RWPE1 (cell line): ENCODE data around the gene ZCWPW1.

Experiments used
- CTCF ChIA-PET: fragments of 350-600 bp; sonication (Branson Sonifier 250); formaldehyde crosslinking; extraction: SDS; loops from one replicate; lab custom pipeline; 2021; lab: Yijun Ruan, JAX
- POLR2A ChIA-PET: fragments of 400-600 bp; formaldehyde crosslinking; extraction: SDS; loops from one replicate; lab custom pipeline; 2020; ENCODE audit warnings: antibody characterized with exemption; ENCODE audit not compliant: low non-redundant PET; lab: Yijun Ruan, JAX
- DNase-seq: peaks from one replicate; pipeline ENCODE4 v3.0.0; 2012; ENCODE audit warnings: low spot score
- H3K27ac ChIP-seq: fragments of 450-650 bp; 2 replicates; pipeline ENCODE4 v1.5.1; 2017
- TF ChIP-seq, protein P1 (sequence below): fragments of 450-650 bp; conservative IDR thresholded peaks from 2 replicates; pipeline ENCODE4 v1.5.1; 2017; ENCODE audit warnings: low read depth, mild to moderate bottlenecking

ZCWPW1 gene

DNA sequence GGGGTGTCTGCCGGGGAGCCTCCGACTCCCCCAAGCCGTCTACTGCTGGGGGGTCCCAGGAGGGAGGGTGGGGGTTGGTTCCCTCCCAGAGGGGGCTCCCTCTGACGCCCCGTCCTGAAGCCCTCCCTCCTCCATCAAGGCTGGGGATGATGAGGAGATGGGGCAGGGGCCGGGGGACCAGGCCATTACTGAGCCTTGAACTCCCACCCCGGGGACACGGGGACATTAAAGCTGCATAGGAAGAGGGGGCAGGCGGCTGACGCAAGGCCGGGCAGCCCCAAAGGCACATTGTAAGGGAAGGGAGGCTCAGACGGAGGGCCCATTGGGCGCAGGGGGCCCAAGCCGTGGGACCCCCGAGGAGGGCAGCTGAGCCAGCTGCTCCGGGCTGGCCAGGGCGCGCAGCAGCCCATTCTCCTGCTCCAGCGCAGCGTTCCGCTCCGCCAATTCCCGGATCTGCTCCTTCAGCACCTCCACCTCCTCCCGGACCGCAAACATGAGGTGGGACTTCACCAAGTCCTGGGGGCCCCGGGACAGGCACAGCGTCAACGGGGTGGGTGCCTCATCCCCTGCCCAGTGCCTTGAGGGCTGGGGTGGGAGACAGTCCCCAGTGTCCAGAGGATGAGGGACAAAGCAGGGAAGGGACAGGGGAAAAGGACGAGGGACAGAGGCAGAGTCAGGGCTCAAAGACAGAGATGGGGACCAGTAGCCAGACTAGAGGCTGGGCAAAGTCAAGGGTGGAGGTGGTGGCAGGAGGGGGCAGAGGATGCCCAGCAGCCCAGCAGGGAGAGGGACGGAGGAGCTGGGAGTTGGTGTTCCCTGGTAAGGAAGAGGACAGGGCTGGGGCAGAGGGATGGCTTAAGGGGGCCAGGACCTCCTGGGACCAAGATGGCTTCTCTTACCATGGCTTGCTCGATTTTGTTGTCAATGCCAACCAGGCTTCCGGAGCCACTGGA lies 38.4 kb upstream of the ZCWPW1 start:
- ChIA-PET CTCF (interaction anchor here (0.7 to 1.9 kb wide), 3 partner anchors 11 to 97 kb away, joined by 3 to 7 read pairs (median 6); no protein-coding TSS in a partner anchor), POLR2A (no interaction called here)

DNA sequence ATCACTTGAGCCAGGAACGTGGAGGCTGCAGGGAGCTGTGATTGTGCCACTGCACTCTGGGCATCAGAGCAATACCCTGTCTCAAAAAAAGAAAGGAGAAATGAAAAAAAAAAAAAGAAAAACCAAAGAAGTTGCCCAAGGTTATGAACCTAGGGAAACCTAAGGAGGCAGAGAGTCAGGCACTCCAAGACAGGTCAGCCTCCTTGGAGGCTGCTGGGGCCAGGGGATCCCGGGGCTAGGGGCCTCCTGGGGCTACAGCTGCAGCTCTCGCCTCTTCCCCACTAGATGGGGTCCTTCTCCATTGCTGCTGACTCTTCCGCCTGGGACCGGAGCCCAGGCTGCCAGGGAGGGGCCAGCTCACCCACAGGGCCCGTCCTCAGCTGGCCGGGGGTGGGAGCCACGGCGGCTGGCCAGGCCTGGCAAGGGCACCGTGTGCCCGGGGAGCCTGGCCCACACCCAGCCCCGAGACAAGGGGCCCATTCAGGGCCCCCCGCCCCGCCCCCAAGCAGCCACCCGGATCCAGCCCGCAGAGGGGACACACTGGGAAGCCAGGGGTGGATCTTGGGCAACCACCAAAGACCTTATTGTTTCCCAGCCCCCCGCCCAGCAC lies 37.3 kb upstream of the ZCWPW1 start:
- CTCF ChIA-PET = interaction anchor here (0.5 to 1.9 kb wide), 9 partner anchors 17 to 226 kb away, joined by 3 to 7 read pairs (median 4); no protein-coding TSS in a partner anchor
- POLR2A ChIA-PET = no interaction called here
- peak overlapping the region; percentile 67 for H3K27ac ChIP-seq
- DNase-seq = peak; percentile 59
- TF ChIP-seq, protein P1, sequence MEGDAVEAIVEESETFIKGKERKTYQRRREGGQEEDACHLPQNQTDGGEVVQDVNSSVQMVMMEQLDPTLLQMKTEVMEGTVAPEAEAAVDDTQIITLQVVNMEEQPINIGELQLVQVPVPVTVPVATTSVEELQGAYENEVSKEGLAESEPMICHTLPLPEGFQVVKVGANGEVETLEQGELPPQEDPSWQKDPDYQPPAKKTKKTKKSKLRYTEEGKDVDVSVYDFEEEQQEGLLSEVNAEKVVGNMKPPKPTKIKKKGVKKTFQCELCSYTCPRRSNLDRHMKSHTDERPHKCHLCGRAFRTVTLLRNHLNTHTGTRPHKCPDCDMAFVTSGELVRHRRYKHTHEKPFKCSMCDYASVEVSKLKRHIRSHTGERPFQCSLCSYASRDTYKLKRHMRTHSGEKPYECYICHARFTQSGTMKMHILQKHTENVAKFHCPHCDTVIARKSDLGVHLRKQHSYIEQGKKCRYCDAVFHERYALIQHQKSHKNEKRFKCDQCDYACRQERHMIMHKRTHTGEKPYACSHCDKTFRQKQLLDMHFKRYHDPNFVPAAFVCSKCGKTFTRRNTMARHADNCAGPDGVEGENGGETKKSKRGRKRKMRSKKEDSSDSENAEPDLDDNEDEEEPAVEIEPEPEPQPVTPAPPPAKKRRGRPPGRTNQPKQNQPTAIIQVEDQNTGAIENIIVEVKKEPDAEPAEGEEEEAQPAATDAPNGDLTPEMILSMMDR = peak; percentile 87

More for the DNA sequence above, 38.4 kb upstream of the ZCWPW1 start:
- TF ChIP-seq, protein P1 = no peak
- DNase-seq = no peak
- H3K27ac ChIP-seq = peak overlapping the region; percentile 67

DNA sequence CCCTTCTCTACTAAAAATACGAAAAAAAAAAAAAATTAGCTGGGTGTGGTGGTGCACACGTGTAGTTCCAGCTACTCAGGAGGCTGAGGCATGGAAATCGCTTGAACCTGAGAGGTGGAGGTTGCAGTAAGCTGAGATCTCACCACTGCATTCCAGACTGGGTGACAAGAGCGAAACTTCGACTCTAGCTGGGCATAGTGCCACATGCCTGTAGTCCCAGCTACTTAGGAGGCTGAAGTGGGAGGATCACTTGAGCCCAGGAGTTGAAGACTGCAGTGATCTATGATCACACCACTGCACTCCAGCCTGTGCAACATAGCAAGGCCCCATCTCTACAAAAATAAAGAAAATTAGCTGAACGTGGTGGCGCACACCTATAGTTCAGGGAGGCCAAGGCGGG lies 36.8 kb upstream of the ZCWPW1 start:
- no peak for DNase-seq
- CTCF ChIA-PET = interaction anchor here (0.6 to 1.9 kb wide), 6 partner anchors 17 to 226 kb away, joined by 3 to 7 read pairs (median 5); no protein-coding TSS in a partner anchor
- POLR2A ChIA-PET = no interaction called here
- H3K27ac ChIP-seq = peak overlapping the region; percentile 67
- TF ChIP-seq, protein P1 = no peak

DNA sequence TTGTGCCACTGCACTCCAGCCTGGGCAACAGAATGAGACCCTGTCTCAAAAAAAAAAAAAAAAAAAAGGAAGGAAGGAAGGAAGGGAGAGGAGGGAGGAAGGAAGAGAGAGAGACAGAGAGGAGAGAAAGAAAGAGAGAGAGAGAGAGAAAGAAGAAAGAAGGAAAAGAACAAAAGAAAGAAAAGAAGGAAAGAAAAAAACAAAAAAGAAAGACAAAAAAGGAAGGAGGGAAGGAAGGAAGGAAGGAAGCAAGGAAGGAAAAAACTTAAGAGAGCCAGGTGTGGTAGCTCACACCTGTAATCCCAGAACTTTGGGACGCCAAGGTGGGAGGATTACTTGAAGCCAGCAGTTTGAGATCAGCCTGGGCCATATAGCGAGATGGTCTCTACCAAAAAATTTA lies 36.3 kb upstream of the ZCWPW1 start:
- no peak for DNase-seq
- TF ChIP-seq, protein P1 = no peak
- POLR2A ChIA-PET = no interaction called here

DNA sequence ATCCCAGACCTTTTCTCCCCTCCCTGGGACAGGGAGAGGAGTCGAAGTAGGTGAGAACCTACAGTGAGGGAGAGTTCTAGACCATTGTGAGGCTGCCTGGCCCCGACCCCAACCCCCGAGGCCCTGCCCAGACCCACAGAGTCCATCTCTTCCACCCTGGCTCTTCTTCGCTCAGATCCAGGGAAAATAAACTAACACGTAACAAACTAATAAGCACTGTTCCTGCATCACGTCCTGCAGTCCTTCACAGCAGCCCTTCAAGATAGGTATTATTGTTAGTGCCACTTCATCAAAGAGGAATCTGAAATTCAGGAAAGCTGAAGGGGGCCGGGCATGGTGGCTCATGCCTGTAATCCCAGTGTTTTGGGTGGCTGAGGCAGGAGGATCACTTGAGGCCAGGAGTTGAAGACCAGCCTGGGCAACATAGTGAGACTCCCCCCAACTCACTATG lies 35.7 kb upstream of the ZCWPW1 start, which contains the start of gene SPACDR:
Gene SPACDR (minus strand): TSS at position 51 of the 451 bp plus-strand sequence. CDS start 235 bp downstream, outside the sequence.
- ChIA-PET POLR2A (no interaction called here), CTCF (interaction anchor here (0.6 to 1.6 kb wide), 4 partner anchors 96 to 763 kb away, joined by 3 read pairs; no protein-coding TSS in a partner anchor)
- peak within 1 kb of the TSS; percentile 67 for H3K27ac ChIP-seq
- TF ChIP-seq, protein P1 = no peak
- no peak for DNase-seq

More for the DNA sequence above, 36.3 kb upstream of the ZCWPW1 start:
- CTCF ChIA-PET = interaction anchor here (0.6 to 1.9 kb wide), 6 partner anchors 18 to 762 kb away, joined by 3 to 6 read pairs (median 4); no protein-coding TSS in a partner anchor
- H3K27ac ChIP-seq = peak overlapping the region; percentile 67

DNA sequence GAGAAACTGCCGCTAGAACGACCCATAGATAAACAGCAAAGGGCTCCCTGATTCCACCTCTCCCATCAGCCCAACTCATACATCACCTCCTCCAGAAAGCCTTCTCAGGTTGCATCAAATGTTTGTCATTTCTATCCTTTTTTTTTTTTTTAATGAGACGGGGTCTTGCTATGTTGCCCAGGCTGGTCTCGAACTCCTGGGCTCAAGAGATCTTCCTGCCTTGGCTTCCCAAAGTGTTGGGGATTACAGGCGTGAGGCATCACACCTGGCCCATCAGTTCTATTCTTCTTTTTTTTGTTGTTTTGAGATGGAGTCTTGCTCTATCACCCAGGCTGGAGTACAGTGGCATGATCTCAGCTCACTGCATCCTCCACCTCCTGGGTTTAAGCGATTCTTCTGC lies 28.5 kb upstream of the ZCWPW1 start:
- ChIA-PET CTCF (interaction anchor here (0.6 to 0.7 kb wide), 4 partner anchors 26 to 135 kb away, joined by 3 to 5 read pairs (median 4); no protein-coding TSS in a partner anchor), POLR2A (no interaction called here)
- no peak overlapping the region for H3K27ac ChIP-seq
- TF ChIP-seq, protein P1 = no peak
- no peak for DNase-seq
